Measurements from ENCODE around the gene ZPBP2. TPM values are rescaled to one million over a fixed set of nuclear protein-coding genes. Genes with fewer than 3 reads are reported as not detected.
"Not testable (repeated sequence)": the region's sequence is repeated elsewhere in the genome, so short reads cannot be mapped to it uniquely, and the experiment has no call there.

ZPBP2 gene, protein sequence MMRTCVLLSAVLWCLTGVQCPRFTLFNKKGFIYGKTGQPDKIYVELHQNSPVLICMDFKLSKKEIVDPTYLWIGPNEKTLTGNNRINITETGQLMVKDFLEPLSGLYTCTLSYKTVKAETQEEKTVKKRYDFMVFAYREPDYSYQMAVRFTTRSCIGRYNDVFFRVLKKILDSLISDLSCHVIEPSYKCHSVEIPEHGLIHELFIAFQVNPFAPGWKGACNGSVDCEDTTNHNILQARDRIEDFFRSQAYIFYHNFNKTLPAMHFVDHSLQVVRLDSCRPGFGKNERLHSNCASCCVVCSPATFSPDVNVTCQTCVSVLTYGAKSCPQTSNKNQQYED
- not detected in 2 replicates for total RNA-seq

DNA sequence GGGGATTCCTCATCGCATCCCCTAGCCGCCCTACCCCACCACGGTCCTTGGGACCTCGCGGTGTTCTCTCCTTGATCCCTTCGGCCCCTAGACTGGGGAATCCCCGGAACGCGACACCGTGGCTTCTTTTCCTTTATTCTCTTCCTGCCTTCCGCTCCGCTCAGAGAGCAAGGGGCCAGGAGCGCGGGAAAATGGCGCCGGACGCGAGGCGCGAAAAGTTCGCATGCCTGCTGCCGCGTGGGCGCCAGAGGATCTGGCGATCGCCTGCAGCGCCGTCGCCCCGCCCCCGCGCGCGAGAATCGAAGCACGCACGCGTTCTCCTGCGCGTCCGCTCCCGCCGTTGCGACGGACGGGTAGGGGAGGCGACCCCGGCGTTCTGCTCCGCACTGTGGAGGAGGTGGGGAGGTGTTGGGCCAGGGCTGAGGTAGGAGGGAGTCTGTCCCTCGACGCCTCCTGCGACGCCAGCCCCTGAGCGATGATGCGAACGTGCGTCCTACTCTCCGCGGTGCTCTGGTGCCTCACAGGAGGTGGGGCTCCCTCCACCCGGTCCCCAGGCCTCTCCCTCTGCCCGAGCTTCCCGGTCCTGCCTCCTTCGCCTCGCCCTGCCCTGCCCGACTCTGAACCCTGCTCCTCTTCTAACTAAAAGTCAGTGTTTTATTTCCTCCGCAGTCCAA lies at the start of gene ZPBP2:
Gene ZPBP2 (plus strand): TSS at position 323 of the 674 bp plus-strand sequence. CDS start 153 bp downstream, at position 476.
- no peak for DNase-seq (ENCODE audit: extremely low read depth, low read depth, low spot score)

DNA sequence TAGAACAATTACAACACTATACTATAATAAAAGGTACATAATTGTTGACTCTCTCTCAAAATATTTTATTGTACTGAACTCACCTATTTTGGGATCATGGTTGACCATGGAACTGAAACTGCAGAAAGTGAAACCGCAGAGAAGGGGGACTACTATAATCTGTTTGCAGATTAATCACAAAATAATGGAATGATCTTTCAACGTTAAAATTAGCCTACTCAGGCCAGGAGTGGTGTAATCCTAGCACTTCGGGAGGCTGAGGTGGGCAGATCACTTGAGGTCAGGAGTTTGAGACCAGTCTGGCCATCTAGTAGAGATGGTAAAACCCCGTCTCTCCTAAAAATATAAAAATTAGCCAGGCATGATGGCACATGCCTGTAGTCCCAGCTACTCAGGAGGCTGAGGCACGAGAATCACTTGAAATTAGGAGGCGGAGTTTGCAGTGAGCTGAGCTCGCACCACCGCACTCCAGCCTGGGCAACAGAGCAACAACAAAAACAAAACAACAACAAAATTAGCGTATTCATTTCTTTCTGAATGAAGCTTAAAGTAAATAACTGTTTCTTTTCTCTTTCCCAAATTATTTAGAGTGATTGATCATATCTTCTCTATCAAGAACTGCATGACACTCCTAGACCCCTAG lies 49.5 kb upstream of the ZPBP2 start:
- DNase-seq (ENCODE audit: extremely low read depth, low read depth, low spot score): no peak

DNA sequence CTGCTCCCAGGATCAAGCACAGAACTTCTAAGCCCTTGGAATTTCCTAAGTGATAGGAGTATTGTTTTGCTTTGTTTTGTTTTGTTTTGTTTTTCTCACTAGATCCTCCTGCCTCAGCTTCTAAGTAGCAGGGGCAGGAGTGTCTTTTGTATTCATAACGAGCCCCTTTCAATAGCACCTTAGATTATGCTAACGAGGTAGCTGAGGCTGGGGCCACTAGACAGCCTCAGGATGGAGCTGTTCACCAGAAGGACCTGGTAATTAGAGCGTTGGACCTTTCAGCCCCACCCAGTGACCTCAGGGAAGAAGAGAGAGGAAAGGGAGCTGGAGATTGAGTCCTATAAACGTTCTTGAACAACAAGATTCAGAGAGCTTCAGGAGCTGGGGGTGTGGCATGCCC lies 47.5 kb upstream of the ZPBP2 start:
- no peak for DNase-seq (ENCODE audit: extremely low read depth, low read depth, low spot score)

DNA sequence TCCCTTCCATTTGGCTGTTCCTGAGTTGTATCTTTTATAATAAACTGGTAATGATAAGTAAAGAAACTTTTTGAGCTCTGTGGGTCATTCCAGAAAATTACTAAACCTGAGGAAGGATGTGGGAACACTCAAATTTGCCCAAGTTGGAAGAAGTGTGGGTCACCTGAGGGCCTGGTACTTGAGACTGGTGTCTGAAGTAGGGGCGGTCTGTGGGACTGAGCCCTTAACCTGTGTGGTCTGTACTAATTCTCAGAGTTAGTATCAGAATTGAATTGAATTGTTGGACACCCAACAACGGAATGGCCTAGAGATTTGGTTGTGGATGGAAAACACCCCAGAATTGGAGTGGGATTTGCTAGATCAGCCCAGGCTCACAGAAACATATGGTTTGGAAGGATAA lies 47.0 kb upstream of the ZPBP2 start:
- no peak for DNase-seq (ENCODE audit: extremely low read depth, low read depth, low spot score)

- DNase-seq (ENCODE audit: extremely low read depth, low read depth, low spot score): no peak
Observed at GRCh38 chr17:39822051-39822451, 46.0 kb upstream of the ZPBP2 start.

DNA sequence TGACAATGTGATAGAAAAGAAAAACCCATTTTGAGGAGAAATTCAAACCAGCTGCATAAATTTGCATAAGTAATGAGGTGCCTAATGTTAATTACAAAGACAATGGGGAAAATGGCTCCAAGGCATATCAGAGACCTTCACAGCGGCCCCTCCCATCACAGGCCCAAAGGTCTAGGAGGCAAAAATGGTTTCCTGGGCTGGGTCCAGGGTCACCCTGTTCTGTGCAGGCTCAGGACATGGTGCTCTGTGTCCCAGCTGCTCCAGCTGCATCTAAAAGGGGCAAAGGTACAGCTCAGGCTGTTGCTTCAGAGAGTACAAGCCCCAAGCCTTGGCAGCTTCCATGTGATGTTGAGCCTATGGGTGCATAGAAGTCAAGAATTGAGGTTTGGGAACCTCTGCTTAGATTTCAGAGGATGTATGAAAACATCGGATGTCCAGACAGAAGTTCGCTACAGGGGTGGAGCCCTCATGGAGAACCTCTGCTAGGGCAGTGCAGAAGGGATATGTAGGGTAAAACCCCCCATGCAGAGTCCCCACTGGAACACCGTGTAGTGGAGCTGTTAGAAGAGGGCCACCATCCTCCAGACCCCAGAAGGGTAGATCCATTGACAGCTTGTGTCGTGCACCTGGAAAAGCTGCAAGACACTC lies 44.5 kb upstream of the ZPBP2 start:
- DNase-seq (ENCODE audit: extremely low read depth, low read depth, low spot score): no peak

GRCh38 chr17:39826334-39826733 lies 41.7 kb upstream of the ZPBP2 start:
- no peak for DNase-seq (ENCODE audit: extremely low read depth, low read depth, low spot score)

GRCh38 chr17:39828443-39828842 lies 39.6 kb upstream of the ZPBP2 start:
- DNase-seq (ENCODE audit: extremely low read depth, low read depth, low spot score): no peak

- DNase-seq (ENCODE audit: extremely low read depth, low read depth, low spot score): no peak
Observed at GRCh38 chr17:39831588-39831987, 36.4 kb upstream of the ZPBP2 start.

DNA sequence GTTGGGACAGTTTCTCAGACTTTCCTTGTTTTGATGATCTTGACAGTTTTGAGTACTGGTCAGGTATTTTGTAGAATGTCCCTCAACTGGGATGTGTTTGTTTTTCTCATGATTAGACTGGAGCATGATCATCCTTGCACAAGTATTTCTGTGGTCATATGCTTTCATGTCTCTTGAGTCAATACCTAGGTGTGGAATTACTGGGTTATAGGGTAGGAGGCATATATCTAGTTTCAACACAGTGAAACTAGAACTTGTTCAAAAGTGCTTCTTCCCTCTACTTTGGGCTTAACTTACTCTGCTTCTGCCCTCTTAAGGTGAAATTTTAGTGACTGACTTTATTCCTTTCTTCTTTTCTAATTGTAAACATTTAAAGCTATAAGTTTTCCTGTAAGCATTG lies 34.0 kb upstream of the ZPBP2 start:
- DNase-seq (ENCODE audit: extremely low read depth, low read depth, low spot score): no peak

DNA sequence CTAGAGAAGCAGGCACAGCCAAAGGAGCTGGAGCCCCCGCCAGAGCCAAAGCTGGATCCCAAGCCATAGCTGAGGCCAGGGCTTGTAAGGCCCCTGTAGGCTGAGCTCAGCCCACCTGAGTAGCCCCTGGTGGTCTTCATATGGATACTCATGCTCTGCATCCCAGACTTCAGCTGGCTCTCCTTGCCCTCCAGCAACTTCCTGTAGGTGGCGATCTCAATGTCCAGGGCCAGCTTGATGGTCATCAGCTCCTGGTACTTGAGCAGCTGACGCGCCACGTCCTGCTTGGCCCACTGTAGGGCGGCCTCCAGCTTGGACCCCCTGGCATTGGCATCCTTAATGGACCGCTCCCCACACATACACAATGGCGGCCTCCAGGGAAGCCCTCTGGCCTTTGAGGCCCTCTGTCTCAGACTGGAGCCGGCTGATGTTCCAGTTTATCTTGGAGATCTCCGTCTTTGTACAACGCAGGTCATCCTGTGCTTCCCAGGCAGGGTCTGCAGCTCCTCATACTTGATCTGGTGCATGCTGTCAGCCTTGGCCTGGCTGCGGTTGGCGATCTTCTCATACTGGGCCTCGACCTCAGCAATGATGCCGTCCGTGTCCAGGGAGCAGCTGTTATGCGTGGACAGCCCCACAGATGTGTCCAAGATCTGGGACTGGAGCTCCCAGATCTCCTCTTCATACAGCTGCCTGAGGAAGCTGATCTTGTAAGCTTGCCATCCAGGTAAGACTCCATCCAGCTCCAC lies 32.8 kb upstream of the ZPBP2 start:
- no peak for DNase-seq (ENCODE audit: extremely low read depth, low read depth, low spot score)

DNA sequence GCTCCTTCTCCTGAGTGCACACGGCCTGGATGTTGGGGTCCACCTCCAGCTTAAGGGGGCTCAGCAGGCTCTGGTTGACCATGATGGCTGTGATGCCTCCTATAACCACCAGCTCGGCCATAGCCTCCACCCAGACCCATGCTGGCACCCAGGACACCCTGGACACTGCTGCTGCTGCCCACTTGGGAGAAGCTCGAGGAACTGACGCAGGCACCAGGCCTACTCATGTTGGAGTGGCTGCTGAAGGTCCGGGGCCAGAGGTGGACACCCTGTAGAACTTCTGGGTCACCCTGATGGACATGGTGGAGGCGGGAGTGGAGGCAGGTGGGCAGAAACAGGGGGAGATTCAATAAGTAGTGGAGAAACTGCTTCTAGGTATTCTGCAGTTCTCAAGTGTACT lies 31.9 kb upstream of the ZPBP2 start:
- DNase-seq (ENCODE audit: extremely low read depth, low read depth, low spot score): no peak

DNA sequence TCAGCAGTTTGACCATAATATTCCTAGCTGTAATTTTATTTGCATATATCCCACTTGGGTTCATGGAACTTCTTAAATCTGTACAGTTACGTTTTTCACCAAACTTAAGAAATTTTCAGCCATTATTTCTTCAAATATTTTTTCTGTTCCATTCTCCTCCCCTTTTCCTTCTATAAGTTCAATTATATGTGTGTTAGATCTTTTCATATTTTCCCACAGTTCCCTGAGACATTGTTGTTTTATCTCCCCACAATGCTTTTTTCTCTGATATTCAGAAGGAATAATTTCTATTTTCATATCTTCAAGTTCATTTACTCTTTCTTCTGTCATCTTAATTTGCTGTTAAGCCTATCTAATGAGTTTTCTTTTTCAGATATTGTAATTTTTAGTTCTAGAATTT lies 29.9 kb upstream of the ZPBP2 start:
- DNase-seq (ENCODE audit: extremely low read depth, low read depth, low spot score): no peak

DNA sequence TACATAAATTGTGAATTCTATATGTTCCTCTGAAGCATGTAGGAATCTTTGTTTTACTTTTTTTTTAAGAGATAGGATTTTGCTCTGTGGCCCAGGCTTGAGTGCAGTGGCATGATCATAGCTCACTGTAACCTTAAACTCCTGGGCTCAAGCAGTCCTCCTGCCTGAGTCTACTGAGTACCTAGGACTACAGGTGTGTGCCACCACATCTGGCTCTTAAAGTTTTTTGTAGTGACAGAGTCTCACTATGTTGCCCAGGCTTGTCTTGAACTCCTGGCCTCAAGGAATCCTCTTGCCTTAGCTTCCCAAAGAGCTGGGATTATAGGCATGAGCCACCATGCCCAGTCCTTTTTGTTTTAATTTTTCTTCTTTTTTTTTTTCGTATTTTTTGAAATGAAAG lies 29.2 kb upstream of the ZPBP2 start:
- DNase-seq (ENCODE audit: extremely low read depth, low read depth, low spot score): no peak

DNA sequence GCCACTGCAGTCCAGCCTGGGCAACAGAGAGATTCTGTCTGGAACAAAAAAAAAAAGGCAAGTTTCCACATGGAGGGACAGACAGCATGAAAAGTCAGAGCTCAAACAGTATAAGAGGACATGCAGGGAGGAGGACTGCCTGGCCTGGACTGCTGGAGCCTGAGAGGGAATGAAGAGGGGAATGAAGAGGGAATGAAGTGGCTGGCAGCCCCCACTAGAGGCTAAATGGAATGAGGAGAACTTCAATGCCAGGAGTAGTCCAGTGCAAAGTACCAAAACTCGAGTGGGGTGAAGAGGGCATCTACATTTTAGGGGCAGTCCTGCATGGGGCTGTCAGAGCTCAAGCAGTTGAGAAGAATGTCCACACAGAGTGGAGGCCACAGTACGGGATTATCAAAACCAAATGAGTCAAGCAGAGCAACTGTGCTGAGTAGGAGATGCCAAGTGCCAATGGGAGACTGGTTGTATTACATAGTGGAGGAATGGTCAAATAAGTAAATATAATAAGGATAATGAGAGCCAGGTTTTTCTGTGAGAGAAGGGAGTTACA lies 26.8 kb upstream of the ZPBP2 start:
- DNase-seq (ENCODE audit: extremely low read depth, low read depth, low spot score): no peak

DNA sequence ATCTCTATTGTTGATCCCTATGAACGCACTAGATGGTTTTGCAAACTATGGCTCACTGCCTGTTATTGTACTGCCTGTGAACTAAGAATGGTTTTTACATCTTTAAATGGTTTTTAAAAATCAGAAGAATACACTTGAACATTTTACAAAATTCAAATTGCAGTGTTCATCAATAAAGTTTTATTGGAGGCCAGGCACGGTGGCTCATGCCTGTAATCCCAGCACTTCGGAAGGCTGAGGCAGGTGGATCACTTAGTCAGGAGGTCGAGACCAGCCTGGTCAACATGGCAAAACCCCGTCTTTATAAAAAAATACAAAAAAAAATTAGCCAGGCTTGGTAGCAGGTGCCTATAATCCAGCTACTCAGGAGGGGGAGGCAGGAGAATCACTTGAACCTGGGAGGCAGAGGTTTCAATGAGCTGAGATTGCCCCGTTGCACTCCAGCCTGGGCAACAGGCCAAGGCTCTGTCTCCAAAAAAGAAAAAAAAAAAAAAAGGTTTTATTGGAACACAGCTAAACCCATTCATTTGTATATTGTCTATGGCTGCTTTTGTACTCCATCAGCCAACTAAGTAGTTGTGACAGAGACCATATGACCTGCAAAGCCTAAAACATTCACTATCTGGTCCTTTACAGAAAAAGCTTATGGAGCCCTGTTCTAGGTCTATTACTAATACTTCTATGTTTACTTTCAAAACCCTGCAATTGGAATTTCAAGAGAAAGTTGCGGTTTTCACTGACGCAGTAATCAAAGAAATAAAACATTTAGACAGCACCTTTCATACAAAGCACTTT lies 22.8 kb upstream of the ZPBP2 start:
- DNase-seq (ENCODE audit: extremely low read depth, low read depth, low spot score): no peak

GRCh38 chr17:39846205-39846604 lies 21.8 kb upstream of the ZPBP2 start:
- no peak for DNase-seq (ENCODE audit: extremely low read depth, low read depth, low spot score)

- DNase-seq (ENCODE audit: extremely low read depth, low read depth, low spot score): no peak
Observed at GRCh38 chr17:39848600-39848999, 19.4 kb upstream of the ZPBP2 start.

- not testable (repeated sequence) for DNase-seq (ENCODE audit: extremely low read depth, low read depth, low spot score)
Observed at GRCh38 chr17:39850186-39850585, 17.8 kb upstream of the ZPBP2 start.

DNA sequence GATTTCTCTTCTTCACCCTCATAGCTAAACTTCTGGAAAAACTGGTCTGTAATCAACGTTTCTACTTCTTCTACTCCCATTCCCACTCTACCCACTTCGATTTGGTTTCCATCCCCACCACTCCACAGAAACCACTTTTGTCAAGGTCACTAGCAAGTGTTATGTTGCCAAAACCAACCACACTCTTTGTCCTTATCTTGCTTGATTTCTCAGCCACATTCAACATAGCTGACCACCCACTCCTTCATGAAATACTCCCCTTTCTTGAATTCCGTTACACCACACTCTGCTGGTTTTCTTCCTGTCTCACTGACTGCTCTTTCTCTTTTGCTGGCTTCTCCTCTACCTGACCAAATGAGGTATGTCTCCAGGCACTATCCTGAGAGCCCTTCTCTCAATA lies 15.8 kb upstream of the ZPBP2 start:
- DNase-seq (ENCODE audit: extremely low read depth, low read depth, low spot score): no peak

Data from glomerular endothelial cell (primary cell).